WTC11 (cell line): ENCODE data around the gene PTPRU. TPM values are rescaled to one million over a fixed set of nuclear protein-coding genes. Genes with fewer than 3 reads are reported as not detected.
A peak's percentile ranks its signal among the peaks of the same experiment; 100 is the strongest.

Source experiments
- ATAC-seq: fragments of 200-7000 bp; cut with Tn5 transposase; 2 replicates; pipeline ENCODE4 v1.10.0; 2021; ENCODE audit warnings: mild to moderate bottlenecking, moderate library complexity
- CTCF ChIA-PET: fragments of 300-600 bp; sonication (Branson Sonifier 250); formaldehyde crosslinking; loops from one replicate; lab custom pipeline; 2021; ENCODE audit warnings: antibody characterized with exemption; lab: Charles Lee
- POLR2A ChIA-PET: fragments of 350-600 bp; sonication (Branson Sonifier 250); formaldehyde crosslinking; loops from one replicate; lab custom pipeline; 2021; ENCODE audit warnings: antibody characterized with exemption; lab: Charles Lee
- DNase-seq: peaks from one replicate; pipeline ENCODE4 v3.0.0; 2021; ENCODE audit warnings: low spot score
- H3K27ac Mint-ChIP-seq: 2 replicates; pipeline ENCODE4 v1.8.0; 2021; ENCODE audit warnings: mixed read lengths
- H3K27me3 Mint-ChIP-seq: 2 replicates; pipeline ENCODE4 v1.8.0; 2021; ENCODE audit warnings: low read depth, mild to moderate bottlenecking, moderate library complexity, mixed read lengths
- H3K36me3 Mint-ChIP-seq: 2 replicates; pipeline ENCODE4 v1.8.0; 2021; ENCODE audit warnings: mixed read lengths
- H3K4me1 Mint-ChIP-seq: 2 replicates; pipeline ENCODE4 v1.8.0; 2022; ENCODE audit warnings: mixed read lengths
- H3K4me3 Mint-ChIP-seq: 2 replicates; pipeline ENCODE4 v1.8.0; 2021; ENCODE audit warnings: mild to moderate bottlenecking, moderate library complexity, mixed read lengths
- H3K9me3 Mint-ChIP-seq: 2 replicates; pipeline ENCODE4 v1.8.0; 2021; ENCODE audit warnings: mixed read lengths
- ATF1 ChIP-seq: sonication (generic); formaldehyde crosslinking; IDR thresholded peaks from 2 replicates; pipeline ENCODE4 v1.8.1; 2023; ENCODE audit warnings: mild to moderate bottlenecking, moderate library complexity, missing genetic modification reagents
- FOXJ3 ChIP-seq: sonication (generic); formaldehyde crosslinking; IDR thresholded peaks from 2 replicates; pipeline ENCODE4 v1.9.0; 2021; ENCODE audit warnings: missing genetic modification reagents, mild to moderate bottlenecking, borderline replicate concordance
- GTF2I ChIP-seq: fragments of 250-450 bp; sonication (Bioruptor Pico); conservative IDR thresholded peaks from 2 replicates; pipeline ENCODE4 v1.4.0; 2021; ENCODE audit warnings: mild to moderate bottlenecking
- HMGA2 ChIP-seq: fragments of 250-450 bp; sonication (Bioruptor Pico); IDR thresholded peaks from 2 replicates; pipeline ENCODE4 v1.4.0; 2021; ENCODE audit warnings: mild to moderate bottlenecking, moderate library complexity
- IRF2 ChIP-seq: sonication (generic); formaldehyde crosslinking; IDR thresholded peaks from 2 replicates; pipeline ENCODE4 v1.8.0; 2022; ENCODE audit warnings: low read depth, missing genetic modification reagents, borderline replicate concordance
- JUN ChIP-seq: sonication (generic); formaldehyde crosslinking; IDR thresholded peaks from 2 replicates; pipeline ENCODE4 v1.8.0; 2023; ENCODE audit warnings: mild to moderate bottlenecking, missing genetic modification reagents
- NFE2L1 ChIP-seq: sonication (generic); formaldehyde crosslinking; IDR thresholded peaks from 2 replicates; pipeline ENCODE4 v1.8.1; 2023; ENCODE audit warnings: missing genetic modification reagents
- NFYB ChIP-seq: sonication (generic); formaldehyde crosslinking; conservative IDR thresholded peaks from 2 replicates; pipeline ENCODE4 v1.8.0; 2022; ENCODE audit warnings: low read depth, missing genetic modification reagents
- NR2C2 ChIP-seq: sonication (generic); formaldehyde crosslinking; IDR thresholded peaks from 2 replicates; pipeline ENCODE4 v1.8.0; 2022; ENCODE audit warnings: mild to moderate bottlenecking, missing genetic modification reagents
- PRRX2 ChIP-seq: fragments of 250-450 bp; sonication (Bioruptor Pico); IDR thresholded peaks from 2 replicates; pipeline ENCODE4 v1.8.0; 2021; ENCODE audit warnings: mild to moderate bottlenecking
- RELA ChIP-seq: sonication (generic); formaldehyde crosslinking; IDR thresholded peaks from 2 replicates; pipeline ENCODE4 v1.8.1; 2022; ENCODE audit warnings: missing genetic modification reagents, mild to moderate bottlenecking, borderline replicate concordance
- TCF7 ChIP-seq: sonication (generic); formaldehyde crosslinking; IDR thresholded peaks from 2 replicates; pipeline ENCODE4 v1.8.0; 2022; ENCODE audit warnings: mild to moderate bottlenecking, low read depth, missing genetic modification reagents, moderate library complexity
- ZNF219 ChIP-seq: sonication (generic); formaldehyde crosslinking; IDR thresholded peaks from 2 replicates; pipeline ENCODE4 v1.8.0; 2023; ENCODE audit warnings: missing genetic modification reagents, mild to moderate bottlenecking, borderline replicate concordance
- ZNF232 ChIP-seq: sonication (generic); formaldehyde crosslinking; IDR thresholded peaks from 2 replicates; pipeline ENCODE4 v1.8.0; 2022; ENCODE audit warnings: mild to moderate bottlenecking, missing genetic modification reagents
- ZNF317 ChIP-seq: sonication (generic); formaldehyde crosslinking; IDR thresholded peaks from 2 replicates; pipeline ENCODE4 v1.8.1; 2023; ENCODE audit warnings: low read depth, mild to moderate bottlenecking, moderate library complexity, missing genetic modification reagents, borderline replicate concordance
- ZNF396 ChIP-seq: fragments of 250-450 bp; sonication (Bioruptor Pico); IDR thresholded peaks from 2 replicates; pipeline ENCODE4 v1.8.0; 2021; ENCODE audit warnings: mild to moderate bottlenecking, moderate library complexity, borderline replicate concordance
- ZNF416 ChIP-seq: fragments of 250-450 bp; sonication (Bioruptor Pico); IDR thresholded peaks from 2 replicates; pipeline ENCODE4 v1.9.0; 2021; ENCODE audit warnings: mild to moderate bottlenecking, inconsistent platforms
- total RNA-seq: library from RNA; stranded (reverse); gene quantifications from 3 replicates; pipeline ENCODE4 v1.2.3, GENCODE V29; 2021
- TF ChIP-seq, protein P1 (sequence below): sonication (generic); formaldehyde crosslinking; IDR thresholded peaks from 2 replicates; pipeline ENCODE4 v1.8.0; 2023; ENCODE audit warnings: missing genetic modification reagents
- TF ChIP-seq, protein P2 (sequence below): sonication (generic); formaldehyde crosslinking; IDR thresholded peaks from 2 replicates; pipeline ENCODE4 v1.8.1; 2023; ENCODE audit warnings: mild to moderate bottlenecking, missing genetic modification reagents, moderate library complexity
- TF ChIP-seq, protein P3 (sequence below): sonication (generic); formaldehyde crosslinking; IDR thresholded peaks from 2 replicates; pipeline ENCODE4 v1.8.1; 2023; ENCODE audit warnings: mild to moderate bottlenecking, moderate library complexity, missing genetic modification reagents
- TF ChIP-seq, protein P4 (sequence below): sonication (generic); formaldehyde crosslinking; IDR thresholded peaks from 2 replicates; pipeline ENCODE4 v1.8.1; 2023; ENCODE audit warnings: mild to moderate bottlenecking, missing genetic modification reagents, moderate library complexity
- TF ChIP-seq, protein P5 (sequence below): sonication (generic); formaldehyde crosslinking; IDR thresholded peaks from 2 replicates; pipeline ENCODE4 v1.8.1; 2023; ENCODE audit warnings: mild to moderate bottlenecking, missing genetic modification reagents
- TF ChIP-seq, protein P6 (sequence below): sonication (generic); formaldehyde crosslinking; IDR thresholded peaks from 2 replicates; pipeline ENCODE4 v1.8.1; 2022; ENCODE audit warnings: missing genetic modification reagents, borderline replicate concordance
- TF ChIP-seq, protein P7 (sequence below): sonication (generic); formaldehyde crosslinking; IDR thresholded peaks from 2 replicates; pipeline ENCODE4 v1.8.0; 2022; ENCODE audit warnings: mild to moderate bottlenecking, missing genetic modification reagents

PTPRU gene
- total RNA-seq, 1 experiment from 2014 or later = 75.4 TPM

DNA sequence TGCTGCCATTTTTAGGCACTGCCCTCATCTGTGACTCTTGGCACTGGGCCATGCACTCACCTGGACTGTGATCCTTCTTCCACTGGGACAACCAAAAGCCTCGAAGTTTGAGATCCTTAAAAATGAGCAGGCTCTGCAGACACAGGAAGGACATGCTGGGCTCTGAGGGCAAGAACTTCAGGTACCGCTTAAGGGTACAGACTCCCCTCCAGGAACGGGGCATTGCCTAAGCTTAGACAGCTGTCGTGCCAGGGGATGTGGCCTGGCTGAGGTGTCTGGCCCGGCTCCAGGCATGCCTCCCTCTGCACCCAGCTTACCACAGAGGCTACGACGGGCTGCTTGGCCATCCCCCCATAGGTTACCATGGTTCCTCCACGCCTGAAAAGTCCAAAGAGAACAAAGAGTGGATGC, 40.4 kb upstream of the PTPRU start (continued):
- TF ChIP-seq TCF7 = no peak

DNA sequence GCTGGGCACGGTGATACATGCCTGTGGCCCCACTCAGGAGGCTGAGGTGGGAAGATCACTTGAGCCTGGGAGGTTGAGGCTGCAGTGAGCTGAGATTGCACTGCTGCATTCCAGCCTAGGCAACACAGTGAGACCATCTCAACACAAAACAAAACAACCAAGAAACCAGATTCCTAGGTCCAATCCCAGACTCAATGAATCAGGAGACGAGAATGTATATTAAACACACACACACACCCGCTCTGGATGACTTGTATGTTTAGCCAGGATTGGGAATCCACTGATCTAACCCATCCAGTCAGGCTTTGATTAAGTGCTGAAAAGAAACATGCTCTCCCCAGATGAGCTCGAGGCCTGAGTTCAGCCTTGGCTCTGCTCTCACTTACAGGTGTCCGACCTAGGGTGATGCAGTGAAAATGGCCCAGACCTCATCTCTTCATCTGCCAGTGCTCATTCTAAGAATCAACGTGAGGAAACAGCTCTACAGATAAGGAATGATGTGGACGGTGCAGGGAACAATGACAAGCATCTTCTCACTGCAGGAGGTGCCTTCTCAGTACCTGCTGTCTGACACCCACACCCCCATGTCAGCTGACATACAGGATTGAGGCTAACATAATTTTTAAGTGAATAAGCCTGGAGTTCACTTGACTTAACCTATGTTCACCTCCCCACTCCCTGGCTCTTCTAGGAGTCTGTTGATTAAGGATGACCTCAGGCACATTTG, 39.3 kb upstream of the PTPRU start:
- no peak overlapping the region for H3K4me3 Mint-ChIP-seq
- H3K27me3 Mint-ChIP-seq = no peaks in the 10 kb centered on the region
- H3K4me1 Mint-ChIP-seq = peaks cover 2% of the 10 kb centered on the region; the same call in 1 of the 2 replicates
- H3K9me3 Mint-ChIP-seq = no peaks in the 10 kb centered on the region
- ChIA-PET POLR2A (interaction anchor here (0.6 to 2.2 kb wide), 5 partner anchors 10 to 315 kb away, joined by 3 to 10 read pairs (median 4); partner anchors contain the start of gene SRSF4), CTCF (interaction anchor here (0.6 to 4.9 kb wide), 42 partner anchors 9 to 1519 kb away, joined by 3 to 57 read pairs (median 4); partner anchors contain the start of genes MECR, SRSF4 and TMEM200B)
- peaks cover 49% of the 10 kb centered on the region for H3K36me3 Mint-ChIP-seq
- DNase-seq (no peak), ATAC-seq (no peak)
- H3K27ac Mint-ChIP-seq = peak overlapping the region; percentile 73
- no peak for TF ChIP-seq ZNF317
- TF ChIP-seq ZNF396 (CRISPR knock-in tag) = no peak
- TF ChIP-seq, protein P1, sequence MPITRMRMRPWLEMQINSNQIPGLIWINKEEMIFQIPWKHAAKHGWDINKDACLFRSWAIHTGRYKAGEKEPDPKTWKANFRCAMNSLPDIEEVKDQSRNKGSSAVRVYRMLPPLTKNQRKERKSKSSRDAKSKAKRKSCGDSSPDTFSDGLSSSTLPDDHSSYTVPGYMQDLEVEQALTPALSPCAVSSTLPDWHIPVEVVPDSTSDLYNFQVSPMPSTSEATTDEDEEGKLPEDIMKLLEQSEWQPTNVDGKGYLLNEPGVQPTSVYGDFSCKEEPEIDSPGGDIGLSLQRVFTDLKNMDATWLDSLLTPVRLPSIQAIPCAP (CRISPR knock-in tag) = no peak
- TF ChIP-seq, protein P2, sequence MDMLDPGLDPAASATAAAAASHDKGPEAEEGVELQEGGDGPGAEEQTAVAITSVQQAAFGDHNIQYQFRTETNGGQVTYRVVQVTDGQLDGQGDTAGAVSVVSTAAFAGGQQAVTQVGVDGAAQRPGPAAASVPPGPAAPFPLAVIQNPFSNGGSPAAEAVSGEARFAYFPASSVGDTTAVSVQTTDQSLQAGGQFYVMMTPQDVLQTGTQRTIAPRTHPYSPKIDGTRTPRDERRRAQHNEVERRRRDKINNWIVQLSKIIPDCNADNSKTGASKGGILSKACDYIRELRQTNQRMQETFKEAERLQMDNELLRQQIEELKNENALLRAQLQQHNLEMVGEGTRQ (CRISPR knock-in tag) = no peak
- no peak for TF ChIP-seq IRF2 (CRISPR knock-in tag)
- no peak for TF ChIP-seq JUN (CRISPR knock-in tag)
- no peak for TF ChIP-seq ZNF416 (CRISPR knock-in tag)
- no peak for TF ChIP-seq RELA (CRISPR knock-in tag)
- no peak for TF ChIP-seq HMGA2
- TF ChIP-seq PRRX2 (CRISPR knock-in tag) = no peak
- TF ChIP-seq, protein P3, sequence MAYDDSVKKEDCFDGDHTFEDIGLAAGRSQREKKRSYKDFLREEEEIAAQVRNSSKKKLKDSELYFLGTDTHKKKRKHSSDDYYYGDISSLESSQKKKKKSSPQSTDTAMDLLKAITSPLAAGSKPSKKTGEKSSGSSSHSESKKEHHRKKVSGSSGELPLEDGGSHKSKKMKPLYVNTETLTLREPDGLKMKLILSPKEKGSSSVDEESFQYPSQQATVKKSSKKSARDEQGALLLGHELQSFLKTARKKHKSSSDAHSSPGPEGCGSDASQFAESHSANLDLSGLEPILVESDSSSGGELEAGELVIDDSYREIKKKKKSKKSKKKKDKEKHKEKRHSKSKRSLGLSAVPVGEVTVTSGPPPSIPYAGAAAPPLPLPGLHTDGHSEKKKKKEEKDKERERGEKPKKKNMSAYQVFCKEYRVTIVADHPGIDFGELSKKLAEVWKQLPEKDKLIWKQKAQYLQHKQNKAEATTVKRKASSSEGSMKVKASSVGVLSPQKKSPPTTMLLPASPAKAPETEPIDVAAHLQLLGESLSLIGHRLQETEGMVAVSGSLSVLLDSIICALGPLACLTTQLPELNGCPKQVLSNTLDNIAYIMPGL (CRISPR knock-in tag) = no peak
- TF ChIP-seq, protein P4, sequence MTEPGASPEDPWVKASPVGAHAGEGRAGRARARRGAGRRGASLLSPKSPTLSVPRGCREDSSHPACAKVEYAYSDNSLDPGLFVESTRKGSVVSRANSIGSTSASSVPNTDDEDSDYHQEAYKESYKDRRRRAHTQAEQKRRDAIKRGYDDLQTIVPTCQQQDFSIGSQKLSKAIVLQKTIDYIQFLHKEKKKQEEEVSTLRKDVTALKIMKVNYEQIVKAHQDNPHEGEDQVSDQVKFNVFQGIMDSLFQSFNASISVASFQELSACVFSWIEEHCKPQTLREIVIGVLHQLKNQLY = no peak
- no peak for TF ChIP-seq NR2C2 (CRISPR knock-in tag)
- no peak for TF ChIP-seq ATF1
- TF ChIP-seq, protein P5, sequence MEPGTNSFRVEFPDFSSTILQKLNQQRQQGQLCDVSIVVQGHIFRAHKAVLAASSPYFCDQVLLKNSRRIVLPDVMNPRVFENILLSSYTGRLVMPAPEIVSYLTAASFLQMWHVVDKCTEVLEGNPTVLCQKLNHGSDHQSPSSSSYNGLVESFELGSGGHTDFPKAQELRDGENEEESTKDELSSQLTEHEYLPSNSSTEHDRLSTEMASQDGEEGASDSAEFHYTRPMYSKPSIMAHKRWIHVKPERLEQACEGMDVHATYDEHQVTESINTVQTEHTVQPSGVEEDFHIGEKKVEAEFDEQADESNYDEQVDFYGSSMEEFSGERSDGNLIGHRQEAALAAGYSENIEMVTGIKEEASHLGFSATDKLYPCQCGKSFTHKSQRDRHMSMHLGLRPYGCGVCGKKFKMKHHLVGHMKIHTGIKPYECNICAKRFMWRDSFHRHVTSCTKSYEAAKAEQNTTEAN (CRISPR knock-in tag) = no peak
- TF ChIP-seq FOXJ3 (CRISPR knock-in tag) = no peak
- TF ChIP-seq, all 79 proteins: peak for 0

DNA sequence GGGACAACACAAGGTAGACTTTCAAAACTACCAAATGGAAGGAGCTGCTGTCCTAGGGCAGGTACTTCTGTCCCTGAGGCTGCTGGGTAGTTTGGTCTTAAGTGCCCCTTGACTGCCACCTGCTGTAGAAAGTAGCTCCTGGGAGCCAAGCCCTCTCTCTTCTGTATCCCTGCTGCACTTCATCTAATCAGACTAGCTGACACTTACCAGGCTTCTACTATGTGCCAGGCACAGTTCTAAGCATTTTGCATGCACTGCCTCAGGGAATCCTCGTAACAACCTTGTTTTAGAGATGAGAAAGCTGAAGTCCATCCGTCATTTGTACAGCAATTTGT, 38.8 kb upstream of the PTPRU start:
- ATAC-seq (peak; percentile 96), DNase-seq (peak; percentile 27)
- no peak overlapping the region for H3K4me3 Mint-ChIP-seq
- no peaks in the 10 kb centered on the region for H3K9me3 Mint-ChIP-seq
- peaks cover 6% of the 10 kb centered on the region for H3K4me1 Mint-ChIP-seq
- H3K36me3 Mint-ChIP-seq = peaks cover 53% of the 10 kb centered on the region
- H3K27me3 Mint-ChIP-seq = no peaks in the 10 kb centered on the region
- ChIA-PET POLR2A (interaction anchor here (0.6 to 2.2 kb wide), 5 partner anchors 10 to 316 kb away, joined by 3 to 10 read pairs (median 4); partner anchors contain the start of gene SRSF4), CTCF (interaction anchor here (0.5 to 4.9 kb wide), 45 partner anchors 9 to 461 kb away, joined by 3 to 57 read pairs (median 4); partner anchors contain the start of genes MECR, SRSF4 and TMEM200B)
- H3K27ac Mint-ChIP-seq = no peak overlapping the region
- TF ChIP-seq NFE2L1 (CRISPR knock-in tag) (no peak), HMGA2 (no peak), GTF2I (no peak), IRF2 (CRISPR knock-in tag) (no peak), NFYB (no peak), ZNF232 (CRISPR knock-in tag) (no peak), RELA (CRISPR knock-in tag) (no peak), ZNF219 (no peak)
- TF ChIP-seq, protein P6, sequence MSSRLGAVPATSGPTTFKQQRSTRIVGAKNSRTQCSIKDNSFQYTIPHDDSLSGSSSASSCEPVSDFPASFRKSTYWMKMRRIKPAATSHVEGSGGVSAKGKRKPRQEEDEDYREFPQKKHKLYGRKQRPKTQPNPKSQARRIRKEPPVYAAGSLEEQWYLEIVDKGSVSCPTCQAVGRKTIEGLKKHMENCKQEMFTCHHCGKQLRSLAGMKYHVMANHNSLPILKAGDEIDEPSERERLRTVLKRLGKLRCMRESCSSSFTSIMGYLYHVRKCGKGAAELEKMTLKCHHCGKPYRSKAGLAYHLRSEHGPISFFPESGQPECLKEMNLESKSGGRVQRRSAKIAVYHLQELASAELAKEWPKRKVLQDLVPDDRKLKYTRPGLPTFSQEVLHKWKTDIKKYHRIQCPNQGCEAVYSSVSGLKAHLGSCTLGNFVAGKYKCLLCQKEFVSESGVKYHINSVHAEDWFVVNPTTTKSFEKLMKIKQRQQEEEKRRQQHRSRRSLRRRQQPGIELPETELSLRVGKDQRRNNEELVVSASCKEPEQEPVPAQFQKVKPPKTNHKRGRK (CRISPR knock-in tag) = no peak
- TF ChIP-seq, protein P7, sequence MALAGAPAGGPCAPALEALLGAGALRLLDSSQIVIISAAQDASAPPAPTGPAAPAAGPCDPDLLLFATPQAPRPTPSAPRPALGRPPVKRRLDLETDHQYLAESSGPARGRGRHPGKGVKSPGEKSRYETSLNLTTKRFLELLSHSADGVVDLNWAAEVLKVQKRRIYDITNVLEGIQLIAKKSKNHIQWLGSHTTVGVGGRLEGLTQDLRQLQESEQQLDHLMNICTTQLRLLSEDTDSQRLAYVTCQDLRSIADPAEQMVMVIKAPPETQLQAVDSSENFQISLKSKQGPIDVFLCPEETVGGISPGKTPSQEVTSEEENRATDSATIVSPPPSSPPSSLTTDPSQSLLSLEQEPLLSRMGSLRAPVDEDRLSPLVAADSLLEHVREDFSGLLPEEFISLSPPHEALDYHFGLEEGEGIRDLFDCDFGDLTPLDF (CRISPR knock-in tag) = no peak
